ENCODE data around the gene CEP41.

The CEP41 gene

GRCh38 chr7:130371046-130371445, 69.8 kb downstream of the CEP41 start:
- DNase-seq (ENCODE audit: low read depth in 1 of 2, low spot score in 1 of 2) = no peak

GRCh38 chr7:130369831-130370550, 70.8 kb downstream of the CEP41 start:
- no peak for DNase-seq (ENCODE audit: low read depth in 1 of 2, low spot score in 1 of 2)

GRCh38 chr7:130369110-130369711, 71.6 kb downstream of the CEP41 start:
- DNase-seq (ENCODE audit: low read depth in 1 of 2, low spot score in 1 of 2) = no peak

- no peak for DNase-seq (ENCODE audit: low read depth in 1 of 2, low spot score in 1 of 2)
Measured at GRCh38 chr7:130367836-130368746, 72.7 kb downstream of the CEP41 start.

- peak in 1 of 2 donors; percentile 8 for DNase-seq (ENCODE audit: low read depth in 1 of 2, low spot score in 1 of 2)
Measured at GRCh38 chr7:130367088-130367755, 73.6 kb downstream of the CEP41 start.

GRCh38 chr7:130366564-130366963, 74.3 kb downstream of the CEP41 start:
- DNase-seq (ENCODE audit: low read depth in 1 of 2, low spot score in 1 of 2) = no peak

- DNase-seq (ENCODE audit: low read depth in 1 of 2, low spot score in 1 of 2) = no peak
Measured at GRCh38 chr7:130365511-130366441, 75.0 kb downstream of the CEP41 start.

GRCh38 chr7:130365088-130365487, 75.7 kb downstream of the CEP41 start:
- no peak for DNase-seq (ENCODE audit: low read depth in 1 of 2, low spot score in 1 of 2)

GRCh38 chr7:130364451-130364850, 76.4 kb downstream of the CEP41 start:
- DNase-seq (ENCODE audit: low read depth in 1 of 2, low spot score in 1 of 2) = no peak

GRCh38 chr7:130363026-130363847, 77.6 kb downstream of the CEP41 start:
- DNase-seq (ENCODE audit: low read depth in 1 of 2, low spot score in 1 of 2) = peak in 1 of 2 donors; percentile 25

GRCh38 chr7:130362251-130362816, 78.5 kb downstream of the CEP41 start:
- no peak for DNase-seq (ENCODE audit: low read depth in 1 of 2, low spot score in 1 of 2)

- no peak for DNase-seq (ENCODE audit: low read depth in 1 of 2, low spot score in 1 of 2)
Measured at GRCh38 chr7:130361681-130362080, 79.1 kb downstream of the CEP41 start.

GRCh38 chr7:130360518-130360917, 80.3 kb downstream of the CEP41 start:
- no peak for DNase-seq (ENCODE audit: low read depth in 1 of 2, low spot score in 1 of 2)

- DNase-seq (ENCODE audit: low read depth in 1 of 2, low spot score in 1 of 2) = no peak
Measured at GRCh38 chr7:130359276-130359857, 81.4 kb downstream of the CEP41 start.

GRCh38 chr7:130358471-130358870, 82.3 kb downstream of the CEP41 start:
- DNase-seq (ENCODE audit: low read depth in 1 of 2, low spot score in 1 of 2) = no peak

GRCh38 chr7:130356876-130357611, 83.8 kb downstream of the CEP41 start:
- DNase-seq (ENCODE audit: low read depth in 1 of 2, low spot score in 1 of 2) = no peak

GRCh38 chr7:130356121-130356875, 84.5 kb downstream of the CEP41 start:
- DNase-seq (ENCODE audit: low read depth in 1 of 2, low spot score in 1 of 2) = no peak
